ACC112 (cell line): Measurements from ENCODE around the gene IL23R.
A peak's percentile ranks its signal among the peaks of the same experiment; 100 is the strongest.
"Not testable (repeated sequence)": the region's sequence is repeated elsewhere in the genome, so short reads cannot be mapped to it uniquely, and the experiment has no call there.

ENCODE experiments used
- H2AFZ ChIP-seq: fragments of 200-600 bp; sonication (generic); one replicate; pipeline ENCODE4 v1.6.0; 2017; ENCODE audit warnings: antibody characterized with exemption, low read length; ENCODE audit not compliant: unreplicated experiment
- H3K27ac ChIP-seq: fragments of 200-600 bp; sonication (generic); 2 replicates; pipeline ENCODE4 v1.5.1; 2014; ENCODE audit warnings: low read depth, mild to moderate bottlenecking, antibody characterized with exemption, low read length, moderate library complexity
- H3K27me3 ChIP-seq: fragments of 200-600 bp; sonication (generic); 2 replicates; pipeline ENCODE4 v1.6.1; 2014; ENCODE audit warnings: mild to moderate bottlenecking, antibody characterized with exemption, low read length, moderate library complexity, mixed read lengths; ENCODE audit not compliant: insufficient read depth
- H3K36me3 ChIP-seq: fragments of 200-600 bp; sonication (generic); 2 replicates; pipeline ENCODE4 v1.6.1; 2016; ENCODE audit warnings: mild to moderate bottlenecking, antibody characterized with exemption, low read length, moderate library complexity, mixed read lengths; ENCODE audit not compliant: insufficient read depth
- H3K4me1 ChIP-seq: fragments of 200-600 bp; sonication (generic); one replicate; pipeline ENCODE4 v1.6.1; 2016; ENCODE audit warnings: low read length, mixed read lengths; ENCODE audit not compliant: insufficient read depth, unreplicated experiment, control insufficient read depth
- H3K4me3 ChIP-seq: fragments of 200-600 bp; sonication (generic); 2 replicates; pipeline ENCODE4 v1.5.1; 2014; ENCODE audit warnings: mild to moderate bottlenecking, low read depth, low read length
- H3K79me2 ChIP-seq: fragments of 200-600 bp; sonication (generic); one replicate; pipeline ENCODE4 v1.6.0; 2016; ENCODE audit warnings: low read length; ENCODE audit not compliant: control insufficient read depth, unreplicated experiment, insufficient read depth

The IL23R gene

GRCh38 chr1:67137307-67137753, 28.9 kb upstream of the IL23R start:
- no peak overlapping the region for H2AFZ ChIP-seq
- H3K4me3 ChIP-seq, result no peak overlapping the region
- H3K4me1 ChIP-seq, result peaks cover 7% of the 10 kb centered on the region
- no peaks in the 10 kb centered on the region for H3K79me2 ChIP-seq
- H3K36me3 ChIP-seq, result no peaks in the 10 kb centered on the region
- no peak overlapping the region for H3K27ac ChIP-seq
- H3K27me3 ChIP-seq, result no peaks in the 10 kb centered on the region

- H3K4me3 ChIP-seq, result no peak overlapping the region
- H2AFZ ChIP-seq, result no peak overlapping the region
- H3K27ac ChIP-seq, result no peak overlapping the region
Measured at GRCh38 chr1:67138813-67139499, 27.3 kb upstream of the IL23R start.

GRCh38 chr1:67140460-67140859, 25.8 kb upstream of the IL23R start:
- Histone ChIP-seq H3K4me1 (peaks cover 2% of the 10 kb centered on the region), H3K27me3 (no peaks in the 10 kb centered on the region), H3K4me3 (no peak overlapping the region), H2AFZ (no peak overlapping the region), H3K79me2 (no peaks in the 10 kb centered on the region), H3K36me3 (no peaks in the 10 kb centered on the region), H3K27ac (no peak overlapping the region)

More at GRCh38 chr1:67138813-67139499, 27.3 kb upstream of the IL23R start:
- peaks cover 7% of the 10 kb centered on the region for H3K4me1 ChIP-seq
- no peaks in the 10 kb centered on the region for H3K79me2 ChIP-seq
- H3K36me3 ChIP-seq, result no peaks in the 10 kb centered on the region
- no peaks in the 10 kb centered on the region for H3K27me3 ChIP-seq

DNA sequence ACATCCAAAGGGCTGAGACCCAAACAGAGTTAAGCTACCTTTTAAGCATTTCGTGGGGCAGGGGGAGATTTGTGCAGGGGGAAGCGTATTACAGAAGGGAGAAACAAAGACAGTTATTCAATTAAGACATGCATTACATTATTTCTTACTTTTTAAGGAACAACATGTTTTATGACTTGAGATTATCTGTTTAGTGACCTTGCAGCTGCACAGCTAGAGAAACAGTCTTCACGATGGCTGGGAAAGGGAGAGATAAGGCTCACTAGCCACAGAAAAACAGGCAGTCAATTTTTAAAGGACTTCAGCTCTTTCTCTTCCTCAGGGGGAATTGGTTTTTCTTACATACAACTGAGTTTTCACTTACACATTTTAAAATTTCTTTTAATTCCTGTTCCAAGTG, 24.4 kb upstream of the IL23R start:
- not testable (repeated sequence) for H3K27me3 ChIP-seq, H2AFZ ChIP-seq, H3K4me1 ChIP-seq, H3K79me2 ChIP-seq, H3K27ac ChIP-seq, H3K36me3 ChIP-seq, H3K4me3 ChIP-seq

DNA sequence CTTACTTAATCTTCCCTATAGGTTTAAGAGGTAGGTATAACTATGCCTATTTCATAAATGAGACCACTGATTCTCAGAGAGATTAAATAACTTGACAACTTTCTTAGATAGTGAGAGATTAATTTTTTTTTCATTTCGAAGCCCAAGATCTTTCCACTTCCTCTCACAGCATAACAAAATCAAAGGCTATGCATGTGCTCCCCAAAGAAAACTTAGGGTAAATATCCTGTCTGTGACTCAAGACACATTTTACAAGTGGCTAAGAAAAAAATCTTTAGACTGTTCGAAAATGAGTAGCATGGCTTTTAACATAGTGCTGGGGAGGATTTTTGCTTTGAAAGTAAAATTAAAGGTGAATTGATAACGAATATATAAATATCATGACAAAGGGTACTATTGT, 23.3 kb upstream of the IL23R start:
- no peak overlapping the region for H2AFZ ChIP-seq
- no peaks in the 10 kb centered on the region for H3K79me2 ChIP-seq
- no peaks in the 10 kb centered on the region for H3K36me3 ChIP-seq
- H3K4me3 ChIP-seq, result no peak overlapping the region
- no peak overlapping the region for H3K27ac ChIP-seq
- H3K27me3 ChIP-seq, result no peaks in the 10 kb centered on the region
- no peaks in the 10 kb centered on the region for H3K4me1 ChIP-seq

- Histone ChIP-seq H3K4me3 (no peak overlapping the region), H2AFZ (no peak overlapping the region), H3K79me2 (no peaks in the 10 kb centered on the region), H3K36me3 (no peaks in the 10 kb centered on the region), H3K27ac (no peak overlapping the region), H3K27me3 (no peaks in the 10 kb centered on the region), H3K4me1 (peaks cover 3% of the 10 kb centered on the region)
Measured at GRCh38 chr1:67143966-67144365, 22.3 kb upstream of the IL23R start.

- peaks cover 8% of the 10 kb centered on the region for H3K4me1 ChIP-seq
- H2AFZ ChIP-seq, result no peak overlapping the region
- H3K27me3 ChIP-seq, result no peaks in the 10 kb centered on the region
- H3K79me2 ChIP-seq, result no peaks in the 10 kb centered on the region
- H3K36me3 ChIP-seq, result no peaks in the 10 kb centered on the region
- H3K27ac ChIP-seq, result no peak overlapping the region
- H3K4me3 ChIP-seq, result no peak overlapping the region
Measured at GRCh38 chr1:67144696-67145095, 21.6 kb upstream of the IL23R start.

- Histone ChIP-seq H3K4me1 (peaks cover 8% of the 10 kb centered on the region), H3K79me2 (no peaks in the 10 kb centered on the region), H3K27me3 (no peaks in the 10 kb centered on the region), H3K36me3 (no peaks in the 10 kb centered on the region), H3K27ac (no peak overlapping the region), H3K4me3 (no peak overlapping the region), H2AFZ (no peak overlapping the region)
Measured at GRCh38 chr1:67146101-67146500, 20.2 kb upstream of the IL23R start.

GRCh38 chr1:67146539-67146938, 19.7 kb upstream of the IL23R start:
- H2AFZ ChIP-seq, result no peak overlapping the region
- H3K4me1 ChIP-seq, result peaks cover 8% of the 10 kb centered on the region
- no peaks in the 10 kb centered on the region for H3K36me3 ChIP-seq
- H3K27ac ChIP-seq, result no peak overlapping the region
- no peaks in the 10 kb centered on the region for H3K27me3 ChIP-seq
- no peaks in the 10 kb centered on the region for H3K79me2 ChIP-seq
- H3K4me3 ChIP-seq, result no peak overlapping the region

DNA sequence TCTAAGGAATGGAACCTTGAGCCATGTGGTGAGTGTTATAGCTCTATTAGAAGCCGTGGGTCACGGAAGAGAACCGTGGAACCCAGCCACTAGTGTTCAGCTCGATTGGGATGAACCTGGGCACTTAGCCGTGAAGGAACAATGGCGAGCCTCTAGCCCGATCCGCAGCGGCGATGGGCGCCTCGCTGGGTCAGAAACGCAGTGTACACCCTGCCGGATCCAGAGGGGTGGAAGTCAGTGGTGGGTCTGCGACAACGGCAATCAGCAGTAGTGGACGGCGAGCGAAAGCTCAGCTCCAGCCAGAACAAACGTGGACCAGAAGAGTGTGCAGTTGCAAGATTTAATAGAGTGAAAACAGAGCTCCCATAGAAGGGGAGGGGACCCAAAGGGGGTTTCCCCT, 18.3 kb upstream of the IL23R start:
- not testable (repeated sequence) for H3K4me3 ChIP-seq, H2AFZ ChIP-seq, H3K4me1 ChIP-seq, H3K79me2 ChIP-seq, H3K36me3 ChIP-seq, H3K27ac ChIP-seq, H3K27me3 ChIP-seq

- Histone ChIP-seq H3K79me2 (no peaks in the 10 kb centered on the region), H3K4me3 (peak overlapping the region; percentile 14; the same call in 1 of the 2 replicates), H2AFZ (peak overlapping the region; percentile 91), H3K36me3 (no peaks in the 10 kb centered on the region), H3K27ac (no peak overlapping the region), H3K27me3 (peaks cover 5% of the 10 kb centered on the region; the same call in 1 of the 2 replicates), H3K4me1 (peaks cover 8% of the 10 kb centered on the region)
Measured at GRCh38 chr1:67148516-67149178, 17.6 kb upstream of the IL23R start.
